Mucosa of stomach (tissue), 1 donor: Measurements from ENCODE around the gene CTTNBP2NL.
"Not testable (repeated sequence)": the region's sequence is repeated elsewhere in the genome, so short reads cannot be mapped to it uniquely, and the experiment has no call there.

Experiments
- H3K27me3 ChIP-seq: one replicate; pipeline ENCODE4 v1.7.0; 2013; ENCODE audit warnings: mild to moderate bottlenecking, low read length; ENCODE audit not compliant: control insufficient read depth, insufficient read depth
- H3K36me3 ChIP-seq: one replicate; pipeline ENCODE4 v1.7.0; 2013; ENCODE audit warnings: low read length; ENCODE audit not compliant: control insufficient read depth, insufficient read depth
- H3K4me1 ChIP-seq: one replicate; pipeline ENCODE4 v1.7.0; 2013; ENCODE audit warnings: mild to moderate bottlenecking, low read length; ENCODE audit not compliant: control insufficient read depth, insufficient read depth
- H3K4me3 ChIP-seq: one replicate; pipeline ENCODE4 v1.7.0; 2013; ENCODE audit warnings: low read length
- H3K9ac ChIP-seq: one replicate; pipeline ENCODE4 v1.7.0; 2013; ENCODE audit warnings: mild to moderate bottlenecking, low read length, moderate library complexity
- H3K9me3 ChIP-seq: one replicate; pipeline ENCODE4 v1.7.0; 2013; ENCODE audit warnings: mild to moderate bottlenecking, low read length, moderate library complexity; ENCODE audit not compliant: control insufficient read depth
- donor health status: Pancreatic carcinoma.

CTTNBP2NL gene

GRCh38 chr1:112487686-112488085 is 91.7 kb downstream of the CTTNBP2NL start:
- not testable (repeated sequence) for H3K36me3 ChIP-seq, H3K27me3 ChIP-seq, H3K9me3 ChIP-seq, H3K4me3 ChIP-seq, H3K9ac ChIP-seq, H3K4me1 ChIP-seq

GRCh38 chr1:112488141-112488540 is 92.1 kb downstream of the CTTNBP2NL start:
- H3K36me3 ChIP-seq = no peaks in the 10 kb centered on the region
- no peaks in the 10 kb centered on the region for H3K27me3 ChIP-seq
- H3K9me3 ChIP-seq = no peaks in the 10 kb centered on the region
- H3K4me1 ChIP-seq = no peaks in the 10 kb centered on the region
- no peak overlapping the region for H3K9ac ChIP-seq
- H3K4me3 ChIP-seq = no peak overlapping the region

- Histone ChIP-seq H3K4me1 (no peaks in the 10 kb centered on the region), H3K27me3 (no peaks in the 10 kb centered on the region), H3K36me3 (no peaks in the 10 kb centered on the region), H3K4me3 (no peak overlapping the region), H3K9me3 (no peaks in the 10 kb centered on the region), H3K9ac (no peak overlapping the region)
These were observed 96.1 kb downstream of the CTTNBP2NL start for GRCh38 chr1:112492076-112492475.

- H3K27me3 ChIP-seq = no peaks in the 10 kb centered on the region
- no peak overlapping the region for H3K9ac ChIP-seq
- H3K4me3 ChIP-seq = no peak overlapping the region
- H3K4me1 ChIP-seq = no peaks in the 10 kb centered on the region
- no peaks in the 10 kb centered on the region for H3K9me3 ChIP-seq
- H3K36me3 ChIP-seq = no peaks in the 10 kb centered on the region
These were observed 97.3 kb downstream of the CTTNBP2NL start for GRCh38 chr1:112493351-112493750.

GRCh38 chr1:112496290-112496689 is 100.3 kb downstream of the CTTNBP2NL start:
- no peak overlapping the region for H3K4me3 ChIP-seq
- H3K9me3 ChIP-seq = no peaks in the 10 kb centered on the region
- H3K27me3 ChIP-seq = no peaks in the 10 kb centered on the region
- H3K9ac ChIP-seq = no peak overlapping the region
- H3K36me3 ChIP-seq = no peaks in the 10 kb centered on the region
- no peaks in the 10 kb centered on the region for H3K4me1 ChIP-seq

GRCh38 chr1:112501810-112502641 is 106.0 kb downstream of the CTTNBP2NL start:
- Histone ChIP-seq H3K4me1 (peaks cover 9% of the 10 kb centered on the region), H3K4me3 (peak overlapping the region; percentile 8), H3K36me3 (no peaks in the 10 kb centered on the region), H3K27me3 (peaks cover 35% of the 10 kb centered on the region), H3K9ac (peak overlapping the region; percentile 35), H3K9me3 (no peaks in the 10 kb centered on the region)

- H3K9me3 ChIP-seq = no peaks in the 10 kb centered on the region
- no peak overlapping the region for H3K4me3 ChIP-seq
- H3K27me3 ChIP-seq = peaks cover 42% of the 10 kb centered on the region
- H3K9ac ChIP-seq = no peak overlapping the region
- no peaks in the 10 kb centered on the region for H3K36me3 ChIP-seq
- H3K4me1 ChIP-seq = peaks cover 11% of the 10 kb centered on the region
These were observed 106.8 kb downstream of the CTTNBP2NL start for GRCh38 chr1:112502826-112503225.

GRCh38 chr1:112504001-112504660 is 108.1 kb downstream of the CTTNBP2NL start:
- Histone ChIP-seq H3K4me1 (peaks cover 18% of the 10 kb centered on the region), H3K36me3 (no peaks in the 10 kb centered on the region), H3K9ac (no peak overlapping the region), H3K4me3 (no peak overlapping the region), H3K27me3 (peaks cover 55% of the 10 kb centered on the region), H3K9me3 (no peaks in the 10 kb centered on the region)

GRCh38 chr1:112504661-112505399 is 108.8 kb downstream of the CTTNBP2NL start:
- H3K4me1 ChIP-seq = peaks cover 18% of the 10 kb centered on the region
- no peak overlapping the region for H3K9ac ChIP-seq
- peaks cover 62% of the 10 kb centered on the region for H3K27me3 ChIP-seq
- no peaks in the 10 kb centered on the region for H3K9me3 ChIP-seq
- no peak overlapping the region for H3K4me3 ChIP-seq
- no peaks in the 10 kb centered on the region for H3K36me3 ChIP-seq

GRCh38 chr1:112505400-112505785 is 109.4 kb downstream of the CTTNBP2NL start:
- Histone ChIP-seq H3K36me3 (no peaks in the 10 kb centered on the region), H3K4me3 (no peak overlapping the region), H3K4me1 (peaks cover 18% of the 10 kb centered on the region), H3K27me3 (peaks cover 68% of the 10 kb centered on the region), H3K9ac (no peak overlapping the region), H3K9me3 (no peaks in the 10 kb centered on the region)

- no peak overlapping the region for H3K9ac ChIP-seq
- H3K27me3 ChIP-seq = peaks cover 72% of the 10 kb centered on the region
- no peak overlapping the region for H3K4me3 ChIP-seq
- H3K4me1 ChIP-seq = peaks cover 18% of the 10 kb centered on the region
- H3K9me3 ChIP-seq = no peaks in the 10 kb centered on the region
- H3K36me3 ChIP-seq = no peaks in the 10 kb centered on the region
These were observed 109.9 kb downstream of the CTTNBP2NL start for GRCh38 chr1:112505878-112506277.

- Histone ChIP-seq H3K36me3 (no peaks in the 10 kb centered on the region), H3K9me3 (no peaks in the 10 kb centered on the region), H3K4me1 (peaks cover 18% of the 10 kb centered on the region), H3K4me3 (no peak overlapping the region), H3K9ac (no peak overlapping the region), H3K27me3 (peaks cover 76% of the 10 kb centered on the region)
These were observed 110.3 kb downstream of the CTTNBP2NL start for GRCh38 chr1:112506306-112506705.
